ENCODE measurements around the gene ZNF41.

- no peak for TF ChIP-seq CTCF (IDR thresholded peaks at IDR 0.05 in 4 of 5, conservative IDR thresholded peaks at IDR 0.05 in 1 of 5)
- TF ChIP-seq POLR2A (IDR thresholded peaks at IDR 0.05), result no peak
These were observed 46.5 kb upstream of the ZNF41 start for GRCh38 chrX:47529548-47529947.
